K562 (cell line): ENCODE measurements around the gene GTF2A1. TPM values are rescaled to one million over a fixed set of nuclear protein-coding genes. Genes with fewer than 3 reads are reported as not detected.

ENCODE experiments used
- ATAC-seq: fragments of 200-7000 bp; cut with Tn5 transposase; 3 replicates; pipeline ENCODE4 v1.9.1; 2020; ENCODE audit warnings: moderate library complexity
- BruUV-seq: library from RNA; stranded (reverse); fragments of 400-500 nt; replicated peaks from 2 replicates; lab custom pipeline; 2021; lab: Mats Ljungman, UMichigan
- CTCF ChIA-PET: fragments of 300-600 bp; formaldehyde crosslinking; extraction: SDS; loops from one replicate; lab custom pipeline; 2021; ENCODE audit warnings: low intra/inter-chr PET ratio; lab: Yijun Ruan, JAX
- POLR2A ChIA-PET: fragments of 300-600, 350-650 bp; sonication (Branson Sonifier 250); formaldehyde crosslinking; extraction: SDS; loops from one replicate; lab custom pipeline; 2021; ENCODE audit warnings: antibody characterized with exemption, inconsistent platforms; lab: Yijun Ruan, JAX
- DNase-seq, 4 experiments: peaks; one replicate each; pipeline versions ENCODE4 v3.0.0 to v3.0.0-alpha.2; 2011 to 2018; ENCODE audit warnings: low spot score in 3 of 4, mixed read lengths in 3 of 4; ENCODE audit errors: extremely low read depth in 1 of 4
- FAIRE-seq: peaks from 2 replicates; lab custom pipeline; 2011; peaks lifted over from hg19 to GRCh38; lab: Jason Lieb, UNC
- H2AFZ ChIP-seq: 2 replicates; pipeline ENCODE4 v1.6.0; 2011; ENCODE audit warnings: low read depth, low read length, control low read depth, inconsistent platforms
- H3K27ac ChIP-seq: fragments of 200-600 bp; 3 replicates; pipeline ENCODE4 v1.8.0; 2011; ENCODE audit warnings: low read depth, mild to moderate bottlenecking, control low read depth, inconsistent platforms, low read length, moderate library complexity, mixed read lengths; ENCODE audit errors: extremely low read depth
- H3K27me3 ChIP-seq, 2 experiments: fragments of 300-600 bp in 1 of 2; 2 replicates in 1 of 2; 3 replicates in 1 of 2; pipeline versions ENCODE4 v1.6.0 to v1.8.0; 2011; ENCODE audit warnings: inconsistent platforms in 2 of 2, low read length in 2 of 2, mild to moderate bottlenecking in 1 of 2, mixed read lengths in 1 of 2, moderate library complexity in 1 of 2; ENCODE audit not compliant: control insufficient read depth in 2 of 2, insufficient read depth in 2 of 2
- H3K36me3 ChIP-seq: fragments of 300-600 bp; 3 replicates; pipeline ENCODE4 v1.8.0; 2011; ENCODE audit warnings: mild to moderate bottlenecking, low read length, inconsistent platforms; ENCODE audit not compliant: control insufficient read depth, insufficient read depth
- H3K4me1 ChIP-seq, 2 experiments: fragments of 200-600 bp in 1 of 2; replicated peaks in 1 of 2; 2 replicates in 1 of 2; 3 replicates in 1 of 2; pipeline versions ENCODE4 v1.5.1 to v1.8.0; 2011; ENCODE audit warnings: inconsistent platforms in 2 of 2, low read length in 2 of 2, mild to moderate bottlenecking in 1 of 2, mixed read lengths in 1 of 2, moderate library complexity in 1 of 2; ENCODE audit not compliant: control insufficient read depth in 2 of 2, insufficient read depth in 2 of 2
- H3K4me2 ChIP-seq: 2 replicates; pipeline ENCODE4 v1.6.1; 2011; ENCODE audit warnings: low read length, control low read depth, inconsistent platforms, mixed read lengths; ENCODE audit not compliant: insufficient read depth
- H3K4me3 ChIP-seq: fragments of 200-600 bp; sonication (generic), shearing (Covaris generic); 2 replicates; pipeline ENCODE4 v1.5.1; 2016; ENCODE audit warnings: control low read depth, inconsistent platforms
- H3K79me2 ChIP-seq: fragments of 200-600 bp; 3 replicates; pipeline ENCODE4 v1.8.0; 2011; ENCODE audit warnings: low read length, inconsistent platforms; ENCODE audit not compliant: control insufficient read depth, insufficient read depth
- H3K9ac ChIP-seq, 2 experiments: 2 replicates each; pipeline versions ENCODE4 v1.6.0 to v1.6.1; 2011; ENCODE audit warnings: low read depth in 2 of 2, low read length in 2 of 2, control low read depth in 1 of 2, inconsistent platforms in 1 of 2, mild to moderate bottlenecking in 1 of 2, mixed read lengths in 1 of 2; ENCODE audit not compliant: insufficient read depth in 1 of 2
- H3K9me1 ChIP-seq: one replicate; pipeline ENCODE4 v1.6.0; 2011; ENCODE audit warnings: inconsistent platforms, mild to moderate bottlenecking, low read length, moderate library complexity; ENCODE audit not compliant: control insufficient read depth, insufficient read depth
- H3K9me3 ChIP-seq: replicated peaks from 2 replicates; pipeline ENCODE4 v1.5.1; 2011; ENCODE audit warnings: low read depth, low read length, inconsistent platforms; ENCODE audit not compliant: control insufficient read depth, insufficient read depth
- H4K20me1 ChIP-seq: replicated peaks from 2 replicates; pipeline ENCODE4 v1.6.1; 2011; ENCODE audit warnings: low read length, inconsistent platforms, mixed read lengths; ENCODE audit not compliant: control insufficient read depth, insufficient read depth
- BRF1 ChIP-seq: IDR thresholded peaks from 3 replicates; pipeline ENCODE4 v1.6.1; 2011; ENCODE audit warnings: borderline replicate concordance, mild to moderate bottlenecking; ENCODE audit not compliant: insufficient read length; ENCODE audit errors: extremely low read depth
- CEBPB ChIP-seq: fragments of 450-650 bp; IDR thresholded peaks from 2 replicates; pipeline ENCODE4 v1.6.1; 2016; ENCODE audit warnings: missing genetic modification characterization, missing compliant biosample characterization
- CEBPG ChIP-seq, 3 experiments: fragments of 200-800 bp in 1 of 3; sonication (Bioruptor generic) in 1 of 3; sonication (generic) in 1 of 3; formaldehyde crosslinking in 1 of 3; IDR thresholded peaks in 2 of 3; conservative IDR thresholded peaks in 1 of 3; 2 replicates each; pipeline versions ENCODE4 v1.6.1 to v1.8.0; 2016 to 2022; ENCODE audit warnings: missing compliant biosample characterization in 2 of 3, missing genetic modification characterization in 2 of 3, mild to moderate bottlenecking in 1 of 3, missing genetic modification reagents in 1 of 3
- EGR1 ChIP-seq: fragments of 450-650 bp; conservative IDR thresholded peaks from 2 replicates; pipeline ENCODE4 v1.6.1; 2017; ENCODE audit warnings: mild to moderate bottlenecking
- WGBS: fragments of 100-300 bp; shearing (Covaris generic); methylation state at CpG from one replicate; pipeline ENCODE4 v1.1.6; 2016; ENCODE audit warnings: low coverage, mixed read lengths; ENCODE audit not compliant: insufficient coverage; ENCODE audit errors: missing lambda C conversion rate; 5-methylcytosine and 5-hydroxymethylcytosine counted together
- in situ Hi-C: fragments of 300-500 bp; cut with MboI; formaldehyde crosslinking; loops from 4 replicates; pipeline ENCODE4 v1.15.0; 2018; ENCODE audit warnings: inconsistent platforms, mixed read lengths
- intact Hi-C: fragments of 100-400 bp; cut with micrococcal nuclease; formaldehyde crosslinking; loops from 2 replicates; pipeline ENCODE4 v1.14.2; 2022
- polyA plus RNA-seq, 8 experiments: library from polyadenylated mRNA; depleted of rRNA in 4 of 8; stranded (reverse) in 5 of 8; unstranded in 3 of 8; fragments of >200 nt; fragmentation: Nextera tagmentation in 2 of 8; fragmentation: Illumina TruSeq in 1 of 8; extraction: Ambion mirVana in 2 of 8; extraction: Trizol in 1 of 8; gene quantifications; 2 replicates each; pipeline versions ENCODE4 v1.2.1 to v1.2.3, GENCODE V29; 2011 to 2014; ENCODE audit warnings: inconsistent platforms in 1 of 8, missing spikeins in 1 of 8
- total RNA-seq, 7 experiments: library from RNA; depleted of rRNA in 6 of 7; stranded (reverse); fragments of >200 nt in 6 of 7; fragmentation: Illumina TruSeq in 2 of 7; extraction: Trizol in 2 of 7; gene quantifications; 2 replicates each; pipeline versions ENCODE4 v1.2.1 to v1.2.3, GENCODE V29; 2011 to 2021; ENCODE audit warnings: low replicate concordance in 1 of 7

Gene GTF2A1
- total and polyA plus RNA-seq, 9 of the 15 experiments (the other 6 are each of a cell fraction or from before 2014, with no cell fraction given): 3.4 to 22.8 (median 14.7) TPM

DNA sequence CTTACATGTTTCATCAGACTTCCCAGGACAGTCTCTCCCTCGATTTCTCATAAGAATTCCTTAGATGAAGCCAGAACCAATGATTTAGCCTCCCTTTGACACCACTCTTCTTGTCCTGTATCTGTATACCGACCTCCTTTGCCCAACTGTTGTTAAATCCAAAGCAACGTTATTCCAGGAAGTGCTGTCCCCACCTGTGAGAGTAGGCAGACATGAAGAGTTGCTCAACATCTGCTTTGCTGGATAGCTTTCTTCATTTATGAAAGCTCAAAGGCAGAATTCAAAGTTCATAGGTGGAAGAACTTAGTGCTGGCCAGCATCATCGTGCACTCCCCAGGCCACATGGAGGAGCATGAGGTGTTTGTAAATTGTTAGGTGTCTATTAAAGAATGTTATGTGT lies 55.6 kb downstream of the GTF2A1 start:
- FAIRE-seq (no peak), DNase-seq (no peak), ATAC-seq (no peak)
- Histone ChIP-seq H3K36me3 (no peaks in the 10 kb centered on the region), H3K27me3 (no peaks in the 10 kb centered on the region), H3K4me3 (no peak overlapping the region), H3K4me2 (no peak overlapping the region), H3K27ac (no peak overlapping the region), H3K9me3 (no peaks in the 10 kb centered on the region), H3K9ac (no peak overlapping the region), H2AFZ (peak overlapping the region; percentile 76; the same call in 1 of the 2 replicates), H3K9me1 (no peaks in the 10 kb centered on the region), H3K79me2 (no peaks in the 10 kb centered on the region), H4K20me1 (no peaks in the 10 kb centered on the region), H3K4me1 (peaks cover 6 to 22% of the 10 kb centered on the region in 2 experiments)
- intact Hi-C loops (loop anchor here (2.0 kb wide), 1 partner anchor 168 kb away; no protein-coding TSS in a partner anchor), in situ Hi-C loops (no loop called here)
- TF ChIP-seq CEBPG (CRISPR knock-in tag; IDR thresholded peaks at IDR 0.05) (no peak), CEBPG (tag; conservative IDR thresholded peaks at IDR 0.05 in 1 of 2, IDR thresholded peaks at IDR 0.05 in 1 of 2) (peak; percentile 35 to 44; a peak in 1 of 4 replicates), EGR1 (no peak), BRF1 (no peak), CEBPB (peak; percentile 47)
- 15% methylated on average over 4 of the region's 4 CpGs for WGBS
- BruUV-seq: no TSS peak
- ChIA-PET CTCF (no interaction called here), POLR2A (no interaction called here)
